ENCODE measurements around the gene TFDP2. TPM values are rescaled to one million over a fixed set of nuclear protein-coding genes. Genes with fewer than 3 reads are reported as not detected.

The TFDP2 gene
- total RNA-seq, 1 donor from 2014 or later: 173 TPM

DNA sequence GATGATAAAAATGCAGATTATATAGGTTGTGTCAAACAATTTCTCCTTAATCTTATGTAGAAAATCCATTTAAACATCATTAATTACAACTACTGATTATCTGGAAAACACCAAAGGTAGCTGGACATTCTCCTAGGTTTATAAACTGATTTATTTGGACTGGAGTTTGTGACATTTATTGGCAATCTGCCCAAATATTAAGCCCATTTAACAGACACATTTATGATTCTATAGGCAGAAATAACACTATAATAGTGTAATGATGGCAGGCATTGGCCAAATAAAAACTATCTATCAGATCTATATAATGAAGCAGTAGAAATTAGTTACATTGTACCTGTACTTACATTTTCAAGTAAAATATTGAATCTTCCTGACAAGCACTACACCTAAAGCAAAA lies 117.8 kb downstream of the TFDP2 start:
- Histone ChIP-seq H4K20me1 (ENCODE audit: low read depth) (no peaks in the 10 kb centered on the region), H3K4me1 (peaks cover 15% of the 10 kb centered on the region), H3F3A (ENCODE audit: low read depth) (peaks cover 24% of the 10 kb centered on the region), H3K27me3 (no peaks in the 10 kb centered on the region), H3K9me3 (ENCODE audit: low read depth) (no peaks in the 10 kb centered on the region), H3K36me3 (no peaks in the 10 kb centered on the region), H3K4me3 (no peak overlapping the region), H3K4me2 (no peak overlapping the region), H3K79me2 (ENCODE audit: low read depth) (peaks cover 22% of the 10 kb centered on the region), H3K27ac (no peak overlapping the region), H2AFZ (replicated peaks) (no peak overlapping the region), H3K9ac (no peak overlapping the region)
- TF ChIP-seq EZH2 (IDR thresholded peaks at IDR 0.05) (no peak), EZH2phosphoT487 (IDR thresholded peaks at IDR 0.05) (no peak)
- TF ChIP-seq, protein P1, sequence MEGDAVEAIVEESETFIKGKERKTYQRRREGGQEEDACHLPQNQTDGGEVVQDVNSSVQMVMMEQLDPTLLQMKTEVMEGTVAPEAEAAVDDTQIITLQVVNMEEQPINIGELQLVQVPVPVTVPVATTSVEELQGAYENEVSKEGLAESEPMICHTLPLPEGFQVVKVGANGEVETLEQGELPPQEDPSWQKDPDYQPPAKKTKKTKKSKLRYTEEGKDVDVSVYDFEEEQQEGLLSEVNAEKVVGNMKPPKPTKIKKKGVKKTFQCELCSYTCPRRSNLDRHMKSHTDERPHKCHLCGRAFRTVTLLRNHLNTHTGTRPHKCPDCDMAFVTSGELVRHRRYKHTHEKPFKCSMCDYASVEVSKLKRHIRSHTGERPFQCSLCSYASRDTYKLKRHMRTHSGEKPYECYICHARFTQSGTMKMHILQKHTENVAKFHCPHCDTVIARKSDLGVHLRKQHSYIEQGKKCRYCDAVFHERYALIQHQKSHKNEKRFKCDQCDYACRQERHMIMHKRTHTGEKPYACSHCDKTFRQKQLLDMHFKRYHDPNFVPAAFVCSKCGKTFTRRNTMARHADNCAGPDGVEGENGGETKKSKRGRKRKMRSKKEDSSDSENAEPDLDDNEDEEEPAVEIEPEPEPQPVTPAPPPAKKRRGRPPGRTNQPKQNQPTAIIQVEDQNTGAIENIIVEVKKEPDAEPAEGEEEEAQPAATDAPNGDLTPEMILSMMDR (IDR thresholded peaks at IDR 0.05): no peak
- peaks cover 2% of the 10 kb centered on the region for H3K36me3 Mint-ChIP-seq
- peaks cover 17% of the 10 kb centered on the region for H3K4me1 Mint-ChIP-seq
- peaks cover 2% of the 10 kb centered on the region for H3K9me3 Mint-ChIP-seq
- no peak overlapping the region for H3K4me3 Mint-ChIP-seq
- no peaks in the 10 kb centered on the region for H3K27me3 Mint-ChIP-seq (ENCODE audit: insufficient read depth, low read depth)
- DNase-seq (ENCODE audit: low spot score): no peak
- H3K27ac Mint-ChIP-seq: no peak overlapping the region

DNA sequence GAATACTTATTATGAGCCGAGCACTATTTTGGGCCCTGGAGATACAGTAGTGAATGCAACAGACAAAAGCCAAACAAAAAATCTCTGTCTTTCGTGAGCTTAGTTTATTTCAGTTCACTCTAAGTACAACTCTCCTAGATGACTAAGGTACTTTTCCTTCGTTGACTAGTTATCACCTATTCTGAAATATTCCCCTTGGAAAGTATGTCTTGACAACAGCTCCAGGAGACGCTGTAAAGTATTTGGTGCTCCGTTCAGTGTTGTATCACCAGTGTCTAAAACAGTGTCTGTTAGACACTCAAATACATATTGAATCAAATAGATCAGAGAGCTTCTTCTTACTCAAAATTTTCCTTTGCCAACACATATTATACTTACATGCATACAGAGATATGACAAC lies 119.6 kb downstream of the TFDP2 start:
- no peak overlapping the region for H3K9ac ChIP-seq
- no peaks in the 10 kb centered on the region for H4K20me1 ChIP-seq (ENCODE audit: low read depth)
- no peaks in the 10 kb centered on the region for H3K9me3 ChIP-seq (ENCODE audit: low read depth)
- peak overlapping the region; percentile 27 for H3K27ac ChIP-seq
- H3K27me3 ChIP-seq: no peaks in the 10 kb centered on the region
- H2AFZ ChIP-seq (replicated peaks): no peak overlapping the region
- peaks cover 39% of the 10 kb centered on the region for H3K79me2 ChIP-seq (ENCODE audit: low read depth)
- DNase-seq (ENCODE audit: low spot score): no peak
- TF ChIP-seq EZH2 (IDR thresholded peaks at IDR 0.05) (no peak), EZH2phosphoT487 (IDR thresholded peaks at IDR 0.05) (no peak)
- TF ChIP-seq, protein P1 (IDR thresholded peaks at IDR 0.05): no peak
- H3K4me3 Mint-ChIP-seq: no peak overlapping the region
- H3K4me1 Mint-ChIP-seq: peaks cover 22% of the 10 kb centered on the region
- peak overlapping the region; percentile 39 for H3K27ac Mint-ChIP-seq
- H3F3A ChIP-seq (ENCODE audit: low read depth): peaks cover 24% of the 10 kb centered on the region
- no peaks in the 10 kb centered on the region for H3K9me3 Mint-ChIP-seq
- no peak overlapping the region for H3K4me3 ChIP-seq
- no peaks in the 10 kb centered on the region for H3K36me3 ChIP-seq
- H3K27me3 Mint-ChIP-seq (ENCODE audit: insufficient read depth, low read depth): no peaks in the 10 kb centered on the region
- no peak overlapping the region for H3K4me2 ChIP-seq
- H3K36me3 Mint-ChIP-seq: peaks cover 8% of the 10 kb centered on the region
- peaks cover 18% of the 10 kb centered on the region for H3K4me1 ChIP-seq

DNA sequence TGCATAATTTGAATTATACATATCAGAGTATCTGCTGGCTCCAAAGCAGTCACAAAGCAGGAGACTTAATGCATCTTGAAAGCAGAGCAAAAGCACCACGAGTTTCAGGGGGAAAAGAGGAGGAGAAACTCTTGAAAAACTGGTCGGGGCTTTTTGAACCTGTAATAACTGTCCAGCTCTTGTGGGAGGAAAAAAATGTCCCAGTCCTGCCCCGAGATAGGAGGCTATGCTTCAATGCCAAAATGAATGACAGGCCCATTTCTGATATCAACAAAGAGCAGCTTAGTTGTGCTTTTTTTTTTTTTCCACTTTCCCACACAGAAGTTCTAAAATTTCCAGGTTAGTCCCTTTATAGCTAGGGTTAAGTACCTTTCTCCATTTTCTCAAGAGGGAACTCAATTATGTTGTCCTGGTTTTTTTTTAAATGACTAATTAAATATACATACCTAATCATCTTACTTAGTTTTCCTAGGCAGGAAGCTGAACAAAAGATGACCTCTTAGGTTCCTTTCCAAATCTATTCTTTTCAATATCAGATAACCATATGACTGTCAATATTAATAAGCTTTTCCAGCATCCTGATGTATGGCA lies 120.2 kb downstream of the TFDP2 start:
- Histone ChIP-seq H4K20me1 (ENCODE audit: low read depth) (no peaks in the 10 kb centered on the region), H3K4me2 (peak overlapping the region; percentile 89), H3K27ac (peak overlapping the region; percentile 59), H3K79me2 (ENCODE audit: low read depth) (peaks cover 46% of the 10 kb centered on the region), H3K4me1 (peaks cover 18% of the 10 kb centered on the region), H3F3A (ENCODE audit: low read depth) (peaks cover 24% of the 10 kb centered on the region), H3K4me3 (peak overlapping the region; percentile 96), H3K9me3 (ENCODE audit: low read depth) (no peaks in the 10 kb centered on the region), H3K36me3 (no peaks in the 10 kb centered on the region), H2AFZ (replicated peaks) (no peak overlapping the region), H3K9ac (no peak overlapping the region), H3K27me3 (no peaks in the 10 kb centered on the region)
- no peak for TF ChIP-seq EZH2phosphoT487 (IDR thresholded peaks at IDR 0.05)
- TF ChIP-seq, protein P1 (IDR thresholded peaks at IDR 0.05): no peak
- TF ChIP-seq EZH2 (IDR thresholded peaks at IDR 0.05): no peak
- DNase-seq (ENCODE audit: low spot score): no peak
- Mint-ChIP-seq H3K27me3 (ENCODE audit: insufficient read depth, low read depth) (no peaks in the 10 kb centered on the region), H3K9me3 (no peaks in the 10 kb centered on the region), H3K4me1 (peaks cover 22% of the 10 kb centered on the region), H3K36me3 (peaks cover 12% of the 10 kb centered on the region), H3K4me3 (peak overlapping the region; percentile 49), H3K27ac (peak overlapping the region; percentile 81)
